GM23248 (cell line): ENCODE data around the gene KIF3A.

Source experiments
- EZH2 ChIP-seq: fragments of 200-600 bp; sonication (generic); IDR thresholded peaks from 2 replicates; pipeline ENCODE4 v1.6.1; 2018; ENCODE audit warnings: antibody characterized with exemption, mild to moderate bottlenecking; ENCODE audit not compliant: insufficient read depth, poor library complexity, severe bottlenecking
- EZH2phosphoT487 ChIP-seq: fragments of 200-600 bp; sonication (generic); IDR thresholded peaks from 2 replicates; pipeline ENCODE4 v1.6.1; 2018; ENCODE audit warnings: antibody characterized with exemption, moderate library complexity, mild to moderate bottlenecking, low read depth; ENCODE audit not compliant: insufficient read depth

- TF ChIP-seq EZH2phosphoT487, result no peak
- no peak for TF ChIP-seq EZH2
Observed at GRCh38 chr5:132775476-132775961, 38.2 kb upstream of the KIF3A start.
